Thymus (tissue), 11 donors: ENCODE measurements around the gene FBXL19. TPM values are rescaled to one million over a fixed set of nuclear protein-coding genes. Genes with fewer than 3 reads are reported as not detected.
A peak's percentile ranks its signal among the peaks of the same experiment; 100 is the strongest.
"Not testable (repeated sequence)": the region's sequence is repeated elsewhere in the genome, so short reads cannot be mapped to it uniquely, and the experiment has no call there.

Source experiments
- DNase-seq, 9 donors: peaks; one replicate each; pipeline ENCODE4 v3.0.0-alpha.2; 2013; ENCODE audit warnings: low spot score in 9 of 9, low read depth in 6 of 9, missing footprints in 1 of 9
- H3K27ac ChIP-seq, 2 donors: one replicate each; pipeline ENCODE4 v1.5.1; 2013; ENCODE audit warnings: control low read depth in 1 of 2, low read depth in 1 of 2, low read length in 1 of 2, mild to moderate bottlenecking in 1 of 2, moderate library complexity in 1 of 2
- H3K27me3 ChIP-seq, 2 donors: one replicate each; pipeline ENCODE4 v1.5.1; 2013; ENCODE audit warnings: low read length in 1 of 2; ENCODE audit not compliant: control insufficient read depth in 2 of 2, insufficient read depth in 1 of 2
- H3K36me3 ChIP-seq, 2 donors: one replicate each; pipeline ENCODE4 v1.5.1; 2013; ENCODE audit warnings: low read length in 1 of 2, mild to moderate bottlenecking in 1 of 2, moderate library complexity in 1 of 2; ENCODE audit not compliant: control insufficient read depth in 2 of 2, insufficient read depth in 2 of 2
- H3K4me1 ChIP-seq, 2 donors: one replicate each; pipeline ENCODE4 v1.5.1; 2013; ENCODE audit warnings: low read length in 2 of 2; ENCODE audit not compliant: control insufficient read depth in 2 of 2, insufficient read depth in 2 of 2
- H3K4me3 ChIP-seq, 2 donors: one replicate each; pipeline ENCODE4 v1.5.1; 2013; ENCODE audit warnings: low read length in 2 of 2, control low read depth in 1 of 2, mild to moderate bottlenecking in 1 of 2
- H3K9me3 ChIP-seq, 2 donors: one replicate each; pipeline ENCODE4 v1.5.1; 2013; ENCODE audit warnings: low read length in 1 of 2, mild to moderate bottlenecking in 1 of 2; ENCODE audit not compliant: control insufficient read depth in 2 of 2, insufficient read depth in 1 of 2
- WGBS: extraction: QIAGEN DNeasy Blood & Tissue Kit; methylation state at CpG from one replicate; pipeline ENCODE4 v1.1.7; 2013; 5-methylcytosine and 5-hydroxymethylcytosine counted together
- polyA plus RNA-seq: library from polyadenylated mRNA; stranded (reverse); fragments of 200-250 nt; gene quantifications from one replicate; pipeline ENCODE4 v1.2.3, GENCODE V29; 2013
- total RNA-seq: library from RNA; stranded (reverse); fragments of 120-200 nt; gene quantifications from one replicate; pipeline ENCODE4 v1.2.4, GENCODE V29; 2013
- donor health status: healthy.

FBXL19 gene
- total and polyA plus RNA-seq, 2 donors, result 10.2 to 17.0 TPM

DNA sequence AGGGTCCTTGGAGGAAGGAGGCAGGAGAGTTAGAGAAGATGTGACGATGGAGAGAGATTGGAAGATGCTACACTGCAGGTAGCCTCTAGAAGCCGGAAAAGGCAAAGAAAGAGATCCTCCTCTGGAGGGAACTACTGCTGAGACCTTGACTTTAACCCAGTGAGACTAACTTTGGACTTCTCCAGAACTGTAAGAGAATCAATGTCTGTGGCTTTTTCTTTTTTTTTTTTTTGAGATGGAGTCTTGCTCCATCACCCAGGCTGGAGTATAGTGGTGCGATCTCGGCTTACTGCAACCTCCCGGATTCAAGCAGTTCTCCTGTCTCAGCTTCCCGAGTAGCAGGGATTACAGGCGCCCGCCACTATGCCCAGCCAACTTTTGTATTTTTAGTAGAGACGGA, 38.2 kb upstream of the FBXL19 start:
- Histone ChIP-seq H3K9me3 (no peaks in the 10 kb centered on the region), H3K36me3 (peaks cover 26 to 37% of the 10 kb centered on the region in 2 donors), H3K27ac (no peak overlapping the region), H3K27me3 (no peaks in the 10 kb centered on the region), H3K4me3 (no peak overlapping the region), H3K4me1 (peaks cover 0 to 13% of the 10 kb centered on the region in 2 donors)
- DNase-seq, result no peak
- 98% methylated on average over 9 of the region's 9 CpGs for WGBS

DNA sequence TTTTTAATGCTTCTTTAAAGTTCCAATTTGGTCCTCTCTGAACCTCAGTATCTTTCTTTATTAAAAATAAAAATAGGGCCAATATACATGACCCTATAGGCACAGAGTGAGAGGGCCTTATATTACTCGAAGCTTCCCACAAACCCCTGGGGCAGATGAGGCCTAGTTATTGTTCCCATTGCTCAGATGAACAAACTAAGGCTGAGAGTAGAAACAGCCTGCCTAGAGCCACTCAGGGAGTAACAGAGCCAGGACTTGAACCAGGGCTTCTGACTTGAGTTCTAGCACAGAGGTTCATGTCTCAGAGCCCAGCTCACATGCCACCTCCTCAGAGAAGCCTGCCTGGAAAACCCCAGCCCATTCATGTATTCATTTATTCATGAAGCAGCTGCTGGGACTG, 37.2 kb upstream of the FBXL19 start:
- no peaks in the 10 kb centered on the region for H3K27me3 ChIP-seq
- no peak for DNase-seq
- no peak overlapping the region for H3K4me3 ChIP-seq
- H3K27ac ChIP-seq, result no peak overlapping the region
- peaks cover 0 to 13% of the 10 kb centered on the region in 2 donors for H3K4me1 ChIP-seq
- peaks cover 26 to 37% of the 10 kb centered on the region in 2 donors for H3K36me3 ChIP-seq
- 94% methylated on average over 1 of the region's 1 CpG for WGBS
- H3K9me3 ChIP-seq, result no peaks in the 10 kb centered on the region

DNA sequence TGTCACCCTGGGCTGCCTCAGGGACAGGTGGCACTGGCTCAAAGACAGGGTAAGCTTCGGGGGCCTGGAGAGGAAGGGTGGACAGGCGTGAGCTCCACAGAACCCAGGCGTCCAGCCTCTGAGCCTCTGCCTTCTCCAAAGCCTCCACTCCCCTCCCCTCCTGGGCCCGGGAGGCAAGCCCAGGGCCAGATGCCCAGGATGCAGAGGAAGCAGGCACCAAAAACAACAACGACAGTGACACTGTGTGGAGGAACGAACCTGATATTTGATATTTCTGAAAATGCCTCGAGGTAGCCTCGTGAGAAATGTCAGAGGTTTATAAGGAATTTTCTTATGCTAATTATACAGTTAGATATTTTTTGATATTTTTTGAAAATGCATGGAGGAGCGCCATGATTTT, 35.4 kb upstream of the FBXL19 start:
- peaks cover 26 to 45% of the 10 kb centered on the region in 2 donors for H3K36me3 ChIP-seq
- no peaks in the 10 kb centered on the region for H3K9me3 ChIP-seq
- WGBS, result 96% methylated on average over 9 of the region's 9 CpGs
- H3K4me3 ChIP-seq, result no peak overlapping the region
- no peak overlapping the region for H3K27ac ChIP-seq
- H3K27me3 ChIP-seq, result no peaks in the 10 kb centered on the region
- DNase-seq, result no peak
- H3K4me1 ChIP-seq, result peaks cover under 1 to 8% of the 10 kb centered on the region in 2 donors

DNA sequence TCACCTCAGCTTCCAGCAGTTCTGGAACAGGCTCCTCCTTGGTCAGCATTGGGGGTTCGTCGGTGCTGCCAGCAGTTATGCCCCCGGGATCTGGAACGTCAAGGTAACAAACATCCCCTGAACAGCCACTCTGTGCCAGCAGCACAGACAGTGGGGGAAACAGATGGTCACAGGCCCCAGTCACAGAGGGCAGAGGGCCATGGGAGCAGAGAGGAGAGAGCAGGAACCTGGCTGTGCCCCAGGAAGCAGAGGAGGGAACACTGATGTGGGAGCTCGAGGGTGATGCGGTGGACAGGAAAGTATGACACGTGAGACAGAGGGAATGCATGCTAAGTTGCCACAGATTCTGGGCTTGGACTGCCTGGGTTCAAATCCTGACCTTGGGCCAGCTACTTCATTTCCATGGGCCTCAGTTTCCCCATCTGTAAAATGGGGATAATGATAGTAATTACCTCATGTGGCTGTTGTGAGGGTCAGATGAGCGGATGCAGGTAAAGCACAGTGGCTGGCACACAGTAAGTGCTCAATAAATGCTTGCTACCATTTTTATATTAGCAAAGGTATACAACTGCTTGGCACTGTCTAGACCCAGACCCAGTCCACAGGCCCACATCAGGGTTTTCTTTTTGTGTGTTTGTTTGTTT, 34.4 kb upstream of the FBXL19 start:
- Histone ChIP-seq H3K9me3 (no peaks in the 10 kb centered on the region), H3K27me3 (no peaks in the 10 kb centered on the region), H3K27ac (no peak overlapping the region), H3K36me3 (peaks cover 26 to 45% of the 10 kb centered on the region in 2 donors), H3K4me1 (peaks cover 10 to 14% of the 10 kb centered on the region in 2 donors), H3K4me3 (no peak overlapping the region)
- WGBS, result 98% methylated on average over 8 of the region's 8 CpGs
- DNase-seq, result no peak

DNA sequence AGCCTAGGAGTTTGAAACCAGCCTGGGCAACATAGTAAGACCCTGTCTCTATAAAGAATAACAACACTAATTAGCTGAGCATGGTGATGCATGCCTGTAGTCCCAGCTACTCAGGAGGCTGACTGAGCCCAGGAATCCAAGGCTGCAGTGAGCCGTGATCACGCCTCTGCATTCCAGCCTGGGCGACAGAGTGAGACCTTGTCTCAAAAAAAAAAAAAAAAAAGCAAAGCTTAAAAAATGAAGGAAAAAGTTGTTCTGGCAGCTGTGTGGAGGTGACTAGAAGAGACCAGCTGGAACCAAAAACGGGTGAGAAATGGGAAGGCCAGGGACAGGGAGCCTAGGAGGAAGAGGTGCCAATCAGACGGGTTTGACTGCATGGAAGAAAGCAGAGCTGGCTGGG, 33.7 kb upstream of the FBXL19 start:
- Histone ChIP-seq H3K36me3 (peaks cover 26 to 41% of the 10 kb centered on the region in 2 donors), H3K27me3 (no peaks in the 10 kb centered on the region), H3K4me3 (no peak overlapping the region), H3K4me1 (peaks cover 12 to 20% of the 10 kb centered on the region in 2 donors), H3K27ac (no peak overlapping the region), H3K9me3 (no peaks in the 10 kb centered on the region)
- WGBS, result 93% methylated on average over 5 of the region's 5 CpGs
- DNase-seq, result no peak

DNA sequence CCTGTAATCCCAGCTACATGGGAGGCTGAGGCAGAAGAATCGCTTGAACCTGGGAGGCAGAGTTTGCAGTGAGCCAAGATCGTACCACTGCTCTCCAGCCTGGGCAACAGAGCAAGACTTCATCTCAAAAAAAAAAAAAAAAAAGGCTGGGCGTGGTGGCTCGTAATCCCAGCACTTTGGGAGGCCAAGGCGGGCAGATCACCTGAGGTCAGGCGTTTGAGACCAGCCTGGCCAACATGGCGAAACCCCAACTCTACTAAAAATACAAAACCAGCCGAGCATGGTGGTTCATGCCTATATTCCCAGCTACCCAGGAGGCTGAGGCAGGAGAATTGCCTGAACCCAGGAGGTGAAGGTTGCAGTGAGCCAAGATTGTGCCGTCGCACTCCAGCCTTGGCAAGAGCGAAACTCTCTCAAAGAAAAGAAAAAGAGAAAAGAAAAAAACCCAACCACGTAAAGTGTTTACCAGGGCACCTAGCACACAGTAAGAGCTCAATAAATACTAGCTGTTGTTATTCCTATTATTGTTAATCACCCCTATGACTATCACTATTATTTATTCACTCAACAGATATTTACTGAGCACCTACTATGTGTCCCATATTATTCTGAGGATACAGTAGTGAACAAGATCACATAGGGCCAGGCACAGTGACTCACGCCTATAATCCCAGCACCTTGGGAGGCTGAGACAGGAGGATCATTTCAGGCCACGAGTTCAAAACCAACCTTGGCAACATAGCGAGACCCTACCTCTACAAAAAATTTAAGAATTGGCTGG, 32.1 kb upstream of the FBXL19 start:
- H3K4me1 ChIP-seq, result peaks cover 12 to 28% of the 10 kb centered on the region in 2 donors
- not testable (repeated sequence) for H3K27ac ChIP-seq, H3K27me3 ChIP-seq, DNase-seq, H3K9me3 ChIP-seq, H3K4me3 ChIP-seq
- WGBS, result 98% methylated on average over 15 of the region's 15 CpGs
- peaks cover 22 to 33% of the 10 kb centered on the region in 2 donors for H3K36me3 ChIP-seq

DNA sequence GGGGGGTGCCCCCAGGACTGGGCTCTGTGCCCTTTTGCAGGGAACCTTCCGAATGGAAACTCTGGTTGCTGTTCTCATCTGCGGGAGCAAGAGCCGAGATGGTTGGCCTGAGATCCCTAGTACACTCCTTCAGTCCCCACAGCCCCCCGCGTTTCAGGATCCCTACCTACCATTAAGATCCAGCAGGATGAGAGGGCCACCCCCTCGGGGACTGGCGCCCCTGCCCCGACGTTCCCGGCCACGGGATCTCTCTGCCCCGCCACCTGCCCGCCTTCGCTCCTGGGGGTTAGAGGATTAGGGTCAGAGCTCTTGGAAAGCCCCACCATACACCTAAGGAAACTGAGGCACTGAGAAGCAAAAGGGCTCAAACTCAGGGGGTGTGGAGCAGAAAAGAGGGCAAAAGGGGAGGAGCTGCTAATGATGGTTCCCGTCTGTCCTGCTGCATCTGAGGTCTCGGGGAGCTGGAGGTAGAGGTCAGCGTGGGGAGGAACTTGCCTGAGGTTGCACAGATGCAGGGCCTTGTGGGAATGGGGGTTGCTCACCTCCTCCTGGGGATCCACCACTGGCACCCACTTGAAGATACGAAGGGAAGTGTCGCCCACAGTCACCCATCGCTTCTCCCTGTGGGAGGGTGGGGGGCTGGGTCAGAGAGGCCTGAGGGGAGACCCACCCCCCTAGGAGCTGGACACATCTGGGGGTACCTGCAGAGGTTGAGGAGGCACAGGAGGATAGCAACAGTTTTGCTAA, 30.5 kb upstream of the FBXL19 start:
- H3K9me3 ChIP-seq, result no peaks in the 10 kb centered on the region
- peak overlapping the region; percentile 62 to 79 for H3K4me3 ChIP-seq
- no peaks in the 10 kb centered on the region for H3K27me3 ChIP-seq
- 77% methylated on average over 20 of the region's 20 CpGs for WGBS
- H3K36me3 ChIP-seq, result peaks cover 11 to 27% of the 10 kb centered on the region in 2 donors
- no peak overlapping the region for H3K27ac ChIP-seq
- H3K4me1 ChIP-seq, result peaks cover 18 to 40% of the 10 kb centered on the region in 2 donors
- DNase-seq, result no peak

DNA sequence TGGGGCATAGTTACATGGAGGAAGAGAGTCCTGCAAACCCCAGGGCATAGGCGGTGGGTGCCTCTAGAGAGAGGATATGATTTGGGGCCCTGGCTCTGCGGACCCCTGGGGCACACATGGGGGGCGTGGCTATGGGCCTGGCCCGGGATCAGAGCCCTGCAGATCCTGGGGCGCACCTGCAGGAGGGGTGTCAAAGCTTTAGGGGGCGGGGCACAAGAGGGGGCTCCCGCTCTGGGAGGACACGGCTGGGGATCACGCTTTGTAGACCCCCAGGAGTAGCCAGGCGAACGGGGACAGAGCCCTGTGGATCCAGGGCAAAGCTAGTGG, 30.0 kb upstream of the FBXL19 start:
- H3K27ac ChIP-seq, result peak overlapping the region in 1 of 2 donors; percentile 94
- peak in 1 of 9 donors; percentile 32 for DNase-seq
- H3K4me1 ChIP-seq, result peaks cover 18 to 40% of the 10 kb centered on the region in 2 donors
- no peaks in the 10 kb centered on the region for H3K9me3 ChIP-seq
- peaks cover 10 to 27% of the 10 kb centered on the region in 2 donors for H3K36me3 ChIP-seq
- H3K4me3 ChIP-seq, result peak overlapping the region; percentile 62 to 79
- 1% methylated on average over 11 of the region's 11 CpGs for WGBS
- no peaks in the 10 kb centered on the region for H3K27me3 ChIP-seq
